NCI-H446 treated with DMSO at 0.1 percent for 48 hours (cell line): Measurements from ENCODE around the gene PALD1.

Experiments
- DNase-seq: peaks from one replicate; lab custom pipeline; 2025; lab: John Stamatoyannopoulos, UW

The PALD1 gene

GRCh38 chr10:70592186-70592735, 113.7 kb downstream of the PALD1 start:
- no peak for DNase-seq

DNA sequence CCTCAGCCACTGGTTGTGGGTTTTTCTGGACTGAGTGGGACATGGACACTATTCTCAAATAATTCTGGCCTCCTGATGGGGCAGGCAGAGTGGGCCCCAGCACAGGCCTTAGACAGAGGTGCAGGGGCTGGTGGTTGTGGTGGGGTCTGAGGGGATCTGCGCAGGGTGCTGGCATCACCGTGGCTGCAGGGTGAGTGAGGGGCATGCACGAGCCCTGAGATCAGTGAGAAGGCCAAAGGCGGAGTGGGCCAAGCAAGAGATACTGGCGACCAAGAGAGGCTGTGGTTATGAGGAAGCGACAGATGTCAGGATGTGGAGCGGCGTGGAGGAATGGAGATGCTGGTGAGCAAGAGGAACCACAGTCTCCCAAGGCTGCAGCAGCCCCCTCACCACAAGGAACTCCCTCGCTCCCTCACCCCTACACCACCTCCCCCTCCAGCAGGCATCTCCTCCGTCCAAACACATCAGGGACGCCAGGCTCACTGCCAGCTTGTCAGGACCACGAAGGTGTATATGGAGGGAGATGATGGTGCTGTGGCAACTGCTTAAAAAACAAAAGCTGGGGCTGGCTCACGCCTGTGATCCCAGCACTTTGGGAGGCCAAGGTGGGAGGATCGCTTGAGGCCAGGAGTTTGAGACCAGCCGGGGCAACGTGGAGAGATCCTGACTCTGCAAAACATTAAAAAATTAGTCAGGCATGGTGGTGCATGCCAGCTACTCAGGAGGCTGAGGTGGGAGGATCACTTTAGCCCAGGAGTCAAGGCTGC, 114.4 kb downstream of the PALD1 start:
- no peak for DNase-seq

GRCh38 chr10:70593513-70593890, 114.9 kb downstream of the PALD1 start:
- no peak for DNase-seq

GRCh38 chr10:70594161-70594560, 115.6 kb downstream of the PALD1 start:
- DNase-seq: no peak

DNA sequence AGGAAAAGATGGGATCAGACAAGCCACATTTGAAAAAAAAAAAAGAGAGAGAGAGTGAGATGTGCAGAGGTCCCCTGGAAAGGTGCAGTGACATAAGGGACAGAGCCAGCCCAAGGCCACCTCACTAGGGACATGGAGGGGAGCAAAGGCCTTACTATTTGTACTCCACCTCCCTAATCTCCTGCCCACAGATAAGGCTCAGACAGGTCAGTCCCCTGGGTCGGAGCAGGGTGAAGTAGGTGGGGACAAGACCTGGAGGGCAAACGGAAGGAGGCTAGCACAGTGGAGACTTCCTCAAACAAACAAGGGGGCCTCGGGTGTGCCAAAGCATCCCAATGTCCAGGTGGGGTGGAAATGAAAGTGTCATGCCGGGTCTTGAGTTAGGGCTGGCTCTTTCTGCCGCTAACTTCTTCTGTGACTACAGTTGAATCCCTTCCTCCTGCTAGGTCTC, 117.0 kb downstream of the PALD1 start:
- DNase-seq: no peak

- DNase-seq: no peak
Observed at GRCh38 chr10:70596110-70596798, 117.7 kb downstream of the PALD1 start.

DNA sequence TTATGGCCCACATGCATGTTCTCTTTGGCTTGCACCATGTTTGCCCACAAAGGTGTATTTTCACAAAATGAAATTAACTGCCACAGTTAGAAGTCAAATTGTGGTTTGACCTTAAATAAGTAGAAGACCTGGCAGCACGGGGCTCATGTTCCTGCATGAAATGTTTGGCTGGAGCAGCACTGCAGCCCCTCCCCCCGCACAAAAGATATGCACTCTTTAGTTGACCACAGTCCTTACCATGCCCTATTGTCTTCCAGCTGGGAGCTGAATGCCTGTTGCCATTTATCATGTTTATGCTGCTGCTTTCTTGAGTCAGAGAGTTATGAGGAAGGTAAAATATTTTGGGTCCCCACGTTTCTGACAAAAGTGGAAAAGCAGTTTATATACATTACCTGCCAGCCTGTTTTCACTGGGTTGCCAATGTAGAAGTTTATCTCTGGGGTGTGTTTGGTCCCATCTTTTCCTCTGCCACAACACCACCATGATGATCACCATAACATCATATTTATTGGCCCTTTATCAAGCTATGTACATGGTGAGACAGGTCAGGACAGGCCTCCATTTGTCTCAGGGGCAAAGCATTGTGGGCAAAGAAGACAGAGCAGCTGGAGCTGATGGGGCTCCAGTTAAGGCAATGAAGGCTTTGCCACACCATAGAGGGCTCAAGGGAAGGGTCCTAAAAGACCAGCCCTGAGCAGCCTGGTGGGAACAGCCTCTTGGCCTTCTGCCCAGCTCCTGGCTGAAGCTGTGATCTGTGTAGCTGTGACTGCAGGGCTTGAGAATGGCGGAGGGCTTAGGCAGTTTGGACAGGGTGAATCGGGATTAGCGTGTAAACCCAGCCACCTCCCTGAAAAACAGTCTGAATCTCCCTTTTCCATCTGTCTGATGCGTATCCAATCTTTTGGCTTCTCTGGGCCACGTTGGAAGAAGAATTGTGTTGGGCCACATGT, 118.6 kb downstream of the PALD1 start:
- DNase-seq: no peak

DNA sequence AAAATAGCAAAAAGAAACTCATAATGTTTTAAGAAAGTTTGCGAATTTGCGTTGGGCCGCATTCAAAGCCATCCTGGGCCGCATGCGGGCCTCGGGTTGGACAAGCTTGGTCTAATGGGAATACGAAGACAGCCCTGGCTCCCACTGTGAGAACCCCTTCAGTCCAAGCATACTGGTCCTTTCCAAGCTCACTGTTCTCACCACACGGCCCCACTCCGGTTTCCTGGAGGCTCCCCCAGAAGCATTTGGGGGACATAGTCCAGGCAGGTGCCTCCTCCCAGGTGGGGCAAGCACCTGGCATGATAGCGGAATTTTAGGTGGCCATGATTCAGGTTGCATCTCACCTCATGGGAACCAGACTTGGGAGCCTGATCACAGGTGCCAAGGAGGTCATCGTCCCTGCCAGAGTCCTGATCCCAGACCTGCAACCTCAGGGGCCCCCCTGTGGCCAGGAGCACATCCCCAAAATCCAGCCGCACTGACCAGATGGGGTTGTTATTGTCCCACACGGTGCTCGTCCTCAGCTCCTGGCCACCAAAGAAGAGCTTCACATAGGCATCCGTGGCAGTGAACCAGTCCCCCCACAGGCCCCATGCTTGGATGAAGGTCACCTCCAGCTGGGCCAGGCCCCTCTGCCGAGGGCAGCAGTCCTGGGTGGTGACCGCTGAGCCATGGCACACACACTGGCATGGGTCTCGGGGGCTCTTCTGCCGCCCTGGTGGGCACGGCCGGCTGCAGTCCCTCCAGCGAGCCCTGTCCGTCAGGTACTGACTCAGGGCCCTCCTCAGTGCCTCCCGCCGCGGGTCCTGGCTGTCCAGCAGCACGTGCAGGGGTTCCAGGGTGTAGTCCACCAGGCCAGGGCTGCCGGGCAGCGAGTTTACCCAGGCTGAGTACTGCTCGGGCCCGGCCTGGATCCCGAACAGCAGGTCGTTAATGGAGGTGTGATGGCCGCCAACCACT, 119.6 kb downstream of the PALD1 start:
- no peak for DNase-seq

DNA sequence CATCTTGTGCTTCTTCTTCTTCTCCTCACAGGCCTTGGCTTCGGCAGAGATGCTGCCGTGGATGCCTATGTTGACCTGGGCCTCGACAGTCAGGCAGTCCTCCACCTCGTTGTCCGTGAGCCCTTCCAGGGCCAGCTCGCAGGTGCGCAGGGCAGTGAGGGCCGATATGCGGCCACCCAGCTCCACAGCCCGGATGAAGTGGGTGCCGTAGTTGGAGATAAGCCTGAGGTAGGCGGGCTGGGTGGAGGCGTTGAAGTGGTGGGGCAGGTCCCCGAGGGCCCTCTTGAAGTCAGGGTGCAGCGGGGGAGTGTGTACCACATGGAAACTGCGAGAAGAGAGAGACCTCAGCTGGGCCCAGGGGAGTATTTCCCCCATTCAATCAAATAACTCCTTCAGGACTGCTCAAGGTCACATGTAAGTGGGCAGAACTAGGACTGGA, 120.3 kb downstream of the PALD1 start:
- DNase-seq: no peak

DNA sequence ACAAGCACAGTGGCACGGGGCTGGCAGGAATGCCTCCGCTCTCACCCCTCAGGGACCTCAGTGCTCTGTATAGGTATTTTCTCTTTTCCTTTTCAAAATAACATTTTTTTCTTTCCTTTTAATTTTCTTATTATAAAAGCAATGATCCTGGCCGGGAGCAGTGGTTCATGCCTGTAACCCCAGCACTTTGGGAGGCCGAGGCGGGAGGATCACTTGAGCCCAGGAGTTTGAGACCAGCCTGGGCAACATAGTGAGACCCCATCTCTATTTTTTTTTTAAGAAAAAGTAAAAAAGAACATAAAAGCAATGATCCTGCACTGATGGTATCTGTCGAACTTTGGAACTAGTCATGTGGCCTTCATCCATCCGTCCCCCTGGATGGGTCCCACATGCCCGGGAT, 120.8 kb downstream of the PALD1 start:
- DNase-seq: no peak

- no peak for DNase-seq
Observed at GRCh38 chr10:70599791-70600190, 121.2 kb downstream of the PALD1 start.

DNA sequence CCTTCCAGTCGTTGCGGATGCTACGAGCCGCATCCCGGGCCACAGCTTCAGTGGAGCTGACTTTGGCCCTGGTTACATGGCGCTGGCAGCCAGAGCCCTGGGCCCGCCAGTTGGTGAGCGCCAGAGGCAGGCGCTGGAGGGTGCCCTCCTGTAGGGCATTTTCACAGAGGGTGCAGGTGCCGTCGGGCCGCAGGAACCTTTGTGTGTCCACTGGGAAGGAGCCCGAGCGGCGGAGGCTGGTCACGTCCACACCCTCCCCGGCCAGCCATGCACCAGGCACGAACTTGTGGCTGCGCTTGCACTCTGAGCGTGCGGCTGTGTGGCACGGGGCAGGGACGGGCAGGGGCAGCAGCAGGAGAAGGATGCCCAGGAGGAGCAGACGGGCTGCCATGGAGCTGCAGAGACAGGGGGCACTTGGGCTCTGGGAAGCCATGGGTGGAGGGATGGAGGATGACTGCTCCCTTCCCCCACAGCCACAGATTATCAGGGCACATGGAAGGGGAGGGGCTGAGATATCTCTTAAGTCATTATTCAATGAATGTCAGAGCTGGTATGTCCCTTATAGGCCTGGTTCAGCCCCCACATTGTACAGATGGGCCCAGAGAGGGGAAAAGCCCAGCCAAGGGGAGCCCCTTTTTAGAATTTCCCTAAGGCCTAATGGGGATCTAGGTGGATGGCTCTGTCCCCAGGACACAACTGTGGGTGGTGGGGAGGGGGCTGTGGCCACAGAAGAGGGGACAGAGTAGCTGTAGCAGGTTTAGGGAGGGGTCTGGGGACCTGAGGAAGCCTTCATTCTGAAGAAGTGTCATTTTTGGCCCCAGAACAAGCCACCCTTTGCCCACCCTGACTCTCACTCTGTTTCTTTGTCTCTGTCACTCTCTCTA, 122.2 kb downstream of the PALD1 start:
- DNase-seq: no peak

DNA sequence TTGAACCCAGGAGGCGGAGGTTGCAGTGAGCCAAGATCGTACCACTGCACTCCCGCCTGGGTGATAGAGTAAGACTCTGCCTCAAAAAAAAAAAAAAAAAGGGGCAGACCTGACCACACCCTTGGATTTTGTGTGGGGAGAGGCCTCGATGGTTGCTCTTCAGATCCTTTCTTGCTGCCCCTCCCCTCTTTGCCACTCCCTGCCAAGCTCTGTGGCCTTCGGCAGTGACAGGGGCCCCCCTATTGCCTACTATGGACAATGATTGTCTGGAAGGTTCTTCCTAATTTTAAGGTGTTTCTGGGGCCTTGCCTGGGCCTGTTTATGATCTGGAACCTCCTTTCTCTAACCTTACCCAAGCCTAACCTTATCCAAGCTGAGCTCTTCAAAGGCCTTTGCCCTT, 123.2 kb downstream of the PALD1 start:
- DNase-seq: no peak

DNA sequence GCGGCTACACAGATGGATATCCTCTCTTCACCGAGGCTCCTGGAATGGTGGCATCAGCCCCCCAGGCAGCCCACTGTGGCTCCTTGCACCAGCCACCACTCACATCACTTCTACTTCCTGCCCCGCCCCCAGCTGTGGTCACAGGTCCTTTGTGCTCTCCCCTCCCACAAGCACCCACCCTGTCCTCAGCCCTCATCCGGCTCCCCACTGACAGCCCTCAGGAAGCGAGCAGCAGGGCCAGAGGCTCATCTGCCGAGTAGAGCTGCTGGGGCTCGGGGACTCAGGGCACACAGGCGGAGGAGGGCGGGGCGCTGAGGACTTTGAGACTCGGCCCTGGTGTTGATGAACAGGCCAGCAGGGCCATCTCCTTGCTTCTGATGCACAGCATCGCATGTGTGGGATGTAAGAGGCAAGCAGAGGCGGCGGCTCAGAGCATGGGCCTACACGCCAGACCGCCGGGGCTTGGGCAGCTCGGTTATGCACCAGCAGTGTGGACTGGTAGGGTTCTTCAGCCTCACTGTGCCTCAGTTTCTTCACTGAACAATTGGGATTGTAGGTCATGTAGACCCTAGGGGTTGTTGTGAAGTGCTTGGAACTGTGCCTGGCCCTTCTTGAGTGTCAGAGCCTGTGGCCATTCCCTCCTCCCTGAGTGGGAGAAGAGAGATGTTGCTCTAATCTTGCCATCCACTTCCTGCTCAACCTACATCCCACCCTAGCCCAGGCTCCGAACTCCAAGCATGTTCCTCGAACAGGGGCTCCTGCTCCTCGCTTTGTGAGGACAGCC, 124.3 kb downstream of the PALD1 start, which contains the start of gene PRF1:
Gene PRF1 (minus strand): TSS at position 77 of the 784 bp plus-strand sequence. CDS start 1,839 bp downstream, outside the sequence.
- DNase-seq: no peak

GRCh38 chr10:70603449-70603801, 124.9 kb downstream of the PALD1 start:
- no peak for DNase-seq

GRCh38 chr10:70604106-70604505, 125.5 kb downstream of the PALD1 start:
- no peak for DNase-seq

GRCh38 chr10:70605161-70605560, 126.6 kb downstream of the PALD1 start:
- no peak for DNase-seq

GRCh38 chr10:70607936-70608335, 129.4 kb downstream of the PALD1 start:
- no peak for DNase-seq

GRCh38 chr10:70613941-70614340, 135.4 kb downstream of the PALD1 start:
- no peak for DNase-seq
